ENCODE data around the gene FARSB. TPM values are rescaled to one million over a fixed set of nuclear protein-coding genes. Genes with fewer than 3 reads are reported as not detected.
"Not testable (repeated sequence)": the region's sequence is repeated elsewhere in the genome, so short reads cannot be mapped to it uniquely, and the experiment has no call there.

The FARSB gene
- polyA plus RNA-seq, 3 donors: 25.7 to 31.3 (median 28.9) TPM

GRCh38 chr2:222609381-222609780 lies 46.5 kb downstream of the FARSB start:
- no peak for DNase-seq (ENCODE audit: low read depth in 3 of 3, low spot score in 2 of 3)

GRCh38 chr2:222608081-222608480 lies 47.8 kb downstream of the FARSB start:
- no peak for DNase-seq (ENCODE audit: low read depth in 3 of 3, low spot score in 2 of 3)

- DNase-seq (ENCODE audit: low read depth in 3 of 3, low spot score in 2 of 3): no peak
Measured at GRCh38 chr2:222606306-222606705, 49.6 kb downstream of the FARSB start.

GRCh38 chr2:222604749-222605515 lies 51.0 kb downstream of the FARSB start:
- DNase-seq (ENCODE audit: low read depth in 3 of 3, low spot score in 2 of 3): no peak

GRCh38 chr2:222603501-222603900 lies 52.4 kb downstream of the FARSB start:
- DNase-seq (ENCODE audit: low read depth in 3 of 3, low spot score in 2 of 3): no peak

GRCh38 chr2:222598611-222599010 lies 57.3 kb downstream of the FARSB start:
- no peak for DNase-seq (ENCODE audit: low read depth in 3 of 3, low spot score in 2 of 3)

GRCh38 chr2:222595581-222595980 lies 60.3 kb downstream of the FARSB start:
- no peak for DNase-seq (ENCODE audit: low read depth in 3 of 3, low spot score in 2 of 3)

GRCh38 chr2:222594679-222595078 lies 61.2 kb downstream of the FARSB start:
- no peak for DNase-seq (ENCODE audit: low read depth in 3 of 3, low spot score in 2 of 3)

- DNase-seq (ENCODE audit: low read depth in 3 of 3, low spot score in 2 of 3): no peak
Measured at GRCh38 chr2:222592176-222592575, 63.7 kb downstream of the FARSB start.

GRCh38 chr2:222591661-222592060 lies 64.2 kb downstream of the FARSB start:
- no peak for DNase-seq (ENCODE audit: low read depth in 3 of 3, low spot score in 2 of 3)

- DNase-seq (ENCODE audit: low read depth in 3 of 3, low spot score in 2 of 3): not testable (repeated sequence)
Measured at GRCh38 chr2:222584589-222584988, 71.3 kb downstream of the FARSB start.

- DNase-seq (ENCODE audit: low read depth in 3 of 3, low spot score in 2 of 3): no peak
Measured at GRCh38 chr2:222582928-222583327, 73.0 kb downstream of the FARSB start.

- DNase-seq (ENCODE audit: low read depth in 3 of 3, low spot score in 2 of 3): no peak
Measured at GRCh38 chr2:222577341-222577740, 78.6 kb downstream of the FARSB start.

- no peak for DNase-seq (ENCODE audit: low read depth in 3 of 3, low spot score in 2 of 3)
Measured at GRCh38 chr2:222576171-222577081, 79.5 kb downstream of the FARSB start.

GRCh38 chr2:222575618-222576017 lies 80.3 kb downstream of the FARSB start:
- DNase-seq (ENCODE audit: low read depth in 3 of 3, low spot score in 2 of 3): no peak

- no peak for DNase-seq (ENCODE audit: low read depth in 3 of 3, low spot score in 2 of 3)
Measured at GRCh38 chr2:222572751-222573174, 83.1 kb downstream of the FARSB start.

GRCh38 chr2:222572264-222572721 lies 83.6 kb downstream of the FARSB start:
- no peak for DNase-seq (ENCODE audit: low read depth in 3 of 3, low spot score in 2 of 3)

GRCh38 chr2:222569826-222570225 lies 86.1 kb downstream of the FARSB start:
- DNase-seq (ENCODE audit: low read depth in 3 of 3, low spot score in 2 of 3): no peak

GRCh38 chr2:222568865-222569264 lies 87.0 kb downstream of the FARSB start:
- no peak for DNase-seq (ENCODE audit: low read depth in 3 of 3, low spot score in 2 of 3)

- DNase-seq (ENCODE audit: low read depth in 3 of 3, low spot score in 2 of 3): no peak
Measured at GRCh38 chr2:222566229-222566628, 89.7 kb downstream of the FARSB start.

- no peak for DNase-seq (ENCODE audit: low read depth in 3 of 3, low spot score in 2 of 3)
Measured at GRCh38 chr2:222563936-222564335, 92.0 kb downstream of the FARSB start.
